Epithelial cell of esophagus (primary cell): ENCODE measurements around the gene RPL9.
A peak's percentile ranks its signal among the peaks of the same experiment; 100 is the strongest.
"Not testable (repeated sequence)": the region's sequence is repeated elsewhere in the genome, so short reads cannot be mapped to it uniquely, and the experiment has no call there.

Experiments used
- DNase-seq: peaks from one replicate; pipeline ENCODE4 v3.0.0; 2010; ENCODE audit warnings: low read depth
- H3K4me3 ChIP-seq: 2 replicates; pipeline ENCODE4 v1.5.1; 2011; ENCODE audit warnings: mild to moderate bottlenecking, low read length, control low read depth
- TF ChIP-seq, protein P1 (sequence below): IDR thresholded peaks from 2 replicates; pipeline ENCODE4 v1.5.1; 2011; ENCODE audit warnings: low read depth, mild to moderate bottlenecking, low read length, control low read depth, inconsistent platforms; ENCODE audit not compliant: insufficient read depth; ENCODE audit errors: missing control alignments

RPL9 gene

DNA sequence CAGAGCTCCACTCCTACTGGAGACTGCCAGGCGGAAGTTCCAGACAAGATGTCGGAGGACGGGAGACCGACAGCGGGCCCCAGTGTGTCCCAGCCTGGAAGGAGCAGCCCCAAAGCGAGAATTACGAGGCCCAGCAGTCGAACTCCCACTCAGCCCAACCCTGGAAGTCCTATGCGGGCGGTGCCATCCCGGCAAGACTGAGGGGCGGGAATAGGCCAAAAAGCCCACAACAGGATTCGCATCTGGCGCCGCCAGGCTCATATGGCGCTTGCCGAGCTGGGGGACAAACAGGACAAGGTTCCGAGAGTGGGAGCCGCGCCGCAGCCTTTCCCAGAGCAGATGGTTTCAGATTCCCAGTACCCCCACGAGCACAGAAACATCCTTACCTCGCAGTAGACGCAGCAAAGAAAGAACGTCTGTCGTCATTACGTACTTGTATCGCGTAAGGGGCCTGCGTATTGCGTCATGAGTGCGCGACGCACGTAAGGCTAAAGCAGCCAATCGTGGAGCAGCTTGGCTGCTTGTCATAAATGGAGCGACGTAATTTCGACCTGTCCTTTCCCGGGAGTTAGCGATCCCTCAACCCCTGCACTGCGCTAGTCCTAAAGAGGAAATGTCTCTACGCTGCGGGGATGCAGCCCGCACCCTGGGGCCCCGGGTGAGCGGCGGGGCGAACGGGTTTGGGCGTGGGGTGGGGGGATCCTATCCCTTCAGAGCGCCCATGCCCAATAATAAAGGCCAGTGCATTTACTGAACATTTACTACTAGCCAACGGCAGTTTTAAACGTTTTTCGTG, at the start of gene RPL9, which contains the start of gene LIAS:
Gene RPL9 (minus strand): TSS at position 418 of the 796 bp plus-strand sequence. CDS start 483 bp downstream, outside the sequence.
Gene LIAS (plus strand): TSS at position 552 of the 796 bp plus-strand sequence. CDS start 62 bp downstream, at position 614.
- peak within 1 kb of the TSS; percentile 89 for H3K4me3 ChIP-seq
- TF ChIP-seq, protein P1, sequence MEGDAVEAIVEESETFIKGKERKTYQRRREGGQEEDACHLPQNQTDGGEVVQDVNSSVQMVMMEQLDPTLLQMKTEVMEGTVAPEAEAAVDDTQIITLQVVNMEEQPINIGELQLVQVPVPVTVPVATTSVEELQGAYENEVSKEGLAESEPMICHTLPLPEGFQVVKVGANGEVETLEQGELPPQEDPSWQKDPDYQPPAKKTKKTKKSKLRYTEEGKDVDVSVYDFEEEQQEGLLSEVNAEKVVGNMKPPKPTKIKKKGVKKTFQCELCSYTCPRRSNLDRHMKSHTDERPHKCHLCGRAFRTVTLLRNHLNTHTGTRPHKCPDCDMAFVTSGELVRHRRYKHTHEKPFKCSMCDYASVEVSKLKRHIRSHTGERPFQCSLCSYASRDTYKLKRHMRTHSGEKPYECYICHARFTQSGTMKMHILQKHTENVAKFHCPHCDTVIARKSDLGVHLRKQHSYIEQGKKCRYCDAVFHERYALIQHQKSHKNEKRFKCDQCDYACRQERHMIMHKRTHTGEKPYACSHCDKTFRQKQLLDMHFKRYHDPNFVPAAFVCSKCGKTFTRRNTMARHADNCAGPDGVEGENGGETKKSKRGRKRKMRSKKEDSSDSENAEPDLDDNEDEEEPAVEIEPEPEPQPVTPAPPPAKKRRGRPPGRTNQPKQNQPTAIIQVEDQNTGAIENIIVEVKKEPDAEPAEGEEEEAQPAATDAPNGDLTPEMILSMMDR = no peak
- peak; percentile 99 for DNase-seq

DNA sequence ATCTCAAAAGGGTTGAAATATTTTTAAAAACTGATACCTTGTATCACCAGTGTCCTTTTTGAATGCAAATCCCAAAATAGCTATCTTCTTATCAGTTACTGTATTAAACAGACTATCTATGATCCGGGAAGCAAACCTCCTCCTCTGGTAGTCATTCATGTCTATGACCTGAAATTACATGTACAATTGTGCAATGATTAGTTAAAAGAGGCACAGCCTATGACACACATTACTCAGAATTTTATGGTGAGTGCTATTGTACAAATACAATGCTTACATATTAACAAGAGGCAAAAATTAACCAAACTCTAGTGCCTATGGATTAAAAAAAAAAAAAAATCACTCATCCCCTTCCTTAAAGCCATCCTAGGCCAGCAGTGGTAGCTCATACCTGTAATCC, 46.9 kb upstream of the RPL9 start:
- TF ChIP-seq, protein P1 = no peak
- no peak overlapping the region for H3K4me3 ChIP-seq
- peak; percentile 68 for DNase-seq

DNA sequence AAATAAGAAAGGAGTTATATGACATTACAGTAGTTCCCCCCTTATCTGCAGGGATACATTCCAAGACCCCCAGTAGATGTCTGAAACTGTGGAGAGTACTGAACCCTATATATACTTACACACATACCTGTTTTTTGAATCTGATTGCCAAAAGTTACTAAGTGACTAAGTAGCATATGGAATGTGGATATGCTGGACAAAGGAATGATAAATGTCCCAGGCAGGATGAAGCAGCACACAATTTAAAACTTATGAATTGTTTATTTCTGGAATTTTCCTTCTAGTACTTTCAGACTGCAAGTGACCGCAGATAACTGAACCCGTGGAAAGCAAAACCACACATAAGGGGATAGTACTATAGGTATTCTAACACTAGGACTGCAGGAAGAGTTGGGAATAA, 45.8 kb upstream of the RPL9 start:
- TF ChIP-seq, protein P1 = no peak
- DNase-seq = peak; percentile 15
- no peak overlapping the region for H3K4me3 ChIP-seq

DNA sequence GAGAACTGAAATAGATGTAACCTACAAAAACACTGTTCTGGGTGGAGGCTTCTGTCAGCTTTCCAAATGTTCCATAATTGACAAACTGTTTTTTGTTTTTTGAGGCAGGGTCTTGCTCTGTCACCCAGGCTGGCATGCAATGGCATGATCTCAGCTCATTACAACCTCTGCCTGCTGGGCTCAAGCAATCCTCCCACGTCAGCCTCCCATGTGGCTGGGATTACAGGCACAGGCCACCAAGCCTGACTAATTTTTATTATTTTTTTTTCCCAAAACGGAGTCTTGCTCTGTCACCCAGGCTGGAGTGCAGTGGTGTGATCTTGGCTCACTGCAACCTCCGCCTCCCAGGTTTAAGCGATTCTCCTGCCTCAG, 43.9 kb upstream of the RPL9 start:
- DNase-seq, H3K4me3 ChIP-seq: not testable (repeated sequence)

DNA sequence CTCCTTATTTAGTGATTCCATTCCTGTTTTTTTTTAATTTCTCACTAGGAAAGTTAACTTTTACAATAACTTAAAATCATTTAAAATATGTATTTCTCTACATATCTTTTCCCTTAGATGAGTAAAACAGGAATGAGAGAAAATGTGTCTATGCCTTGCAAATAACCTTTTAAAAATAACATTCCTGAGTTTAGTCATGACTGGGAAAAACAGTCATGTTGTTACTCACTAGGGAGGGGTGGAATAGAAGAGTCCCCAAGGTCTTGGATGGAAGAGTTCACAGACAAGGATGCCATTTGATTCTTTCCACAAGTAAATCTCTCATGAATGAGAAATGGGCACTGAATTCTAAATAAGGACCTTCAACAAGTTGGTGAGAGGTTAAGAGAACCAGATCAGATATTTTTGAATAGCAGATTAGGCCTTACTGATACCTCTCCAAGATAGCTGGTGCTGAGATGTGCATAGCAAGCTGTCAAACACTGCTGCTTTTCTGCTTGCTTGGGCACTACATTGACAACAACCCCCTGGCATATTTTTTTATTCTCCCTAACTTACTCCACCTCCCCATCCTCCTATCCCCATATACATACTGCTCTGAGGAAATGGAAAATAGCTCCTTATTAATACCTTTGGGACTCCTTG, 43.4 kb upstream of the RPL9 start:
- DNase-seq = peak; percentile 69
- no peak overlapping the region for H3K4me3 ChIP-seq
- TF ChIP-seq, protein P1 = no peak

DNA sequence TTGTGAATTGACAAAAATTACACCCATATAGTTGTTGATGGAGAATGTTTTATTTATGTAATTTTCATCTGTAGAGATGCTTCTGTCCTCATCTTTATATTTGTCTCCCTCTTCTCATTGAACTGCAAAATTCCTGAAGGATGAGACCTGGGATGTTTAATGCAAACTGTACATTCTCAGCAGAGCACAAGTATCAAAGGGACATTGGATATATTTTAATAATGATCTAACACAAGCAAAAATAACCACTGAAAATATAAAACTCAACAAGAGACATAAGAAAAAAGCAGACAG, 40.0 kb upstream of the RPL9 start:
- no peak overlapping the region for H3K4me3 ChIP-seq
- TF ChIP-seq, protein P1 = no peak
- no peak for DNase-seq

DNA sequence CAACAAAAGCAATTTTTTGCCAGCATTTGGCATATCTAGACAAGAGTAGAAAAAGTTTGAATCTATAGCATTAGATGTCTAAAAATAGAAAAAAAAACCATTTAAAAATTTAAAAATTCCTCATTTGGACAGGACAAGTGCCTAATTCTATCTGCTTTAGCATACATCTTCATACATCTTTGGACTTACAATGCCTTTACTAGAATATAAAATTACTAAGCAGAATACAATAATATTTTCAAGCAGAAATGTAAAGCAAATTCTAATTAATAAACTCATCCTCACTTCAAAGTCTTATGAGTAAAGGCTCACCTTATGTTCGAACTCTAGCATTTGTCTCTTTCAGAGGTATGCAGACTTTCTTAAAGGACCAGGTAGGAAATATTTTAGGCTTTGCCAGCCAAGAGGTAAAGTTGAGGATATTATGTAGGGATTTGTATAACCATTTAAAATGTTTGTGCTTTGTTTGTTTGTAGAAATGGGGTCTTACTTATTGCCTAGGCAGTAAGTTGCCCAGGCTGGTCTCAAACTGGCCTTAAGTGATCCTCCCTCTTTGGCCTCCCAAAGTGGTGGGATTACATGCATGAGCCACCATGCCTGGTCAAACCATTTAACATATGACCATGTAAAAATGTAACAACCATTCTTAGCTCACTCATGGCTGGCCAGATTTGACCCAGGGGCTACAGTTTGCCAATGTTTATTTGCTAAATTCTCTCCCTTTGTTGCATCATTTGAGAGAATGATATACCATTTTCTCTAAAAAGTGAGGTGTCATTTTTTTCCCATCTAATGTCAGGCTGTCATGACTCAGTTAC, 39.4 kb upstream of the RPL9 start:
- no peak overlapping the region for H3K4me3 ChIP-seq
- DNase-seq = no peak
- TF ChIP-seq, protein P1 = no peak
